ENCODE results near the gene ZNF219.

The ZNF219 gene

GRCh38 chr14:21053184-21054122 is 45.0 kb downstream of the ZNF219 start:
- Histone ChIP-seq H3K4me2 (ENCODE audit: low read length) (no peak overlapping the region), H4K12ac (ENCODE audit: low read depth, low read length) (no peak overlapping the region), H2BK12ac (ENCODE audit: low read length) (no peak overlapping the region), H3K14ac (ENCODE audit: low read length) (no peak overlapping the region), H3K36me3 (ENCODE audit: control insufficient read depth in 1 of 2, insufficient read depth in 2 of 2, low read length in 2 of 2) (no peaks in the 10 kb centered on the region), H3K79me1 (ENCODE audit: low read length) (no peaks in the 10 kb centered on the region), H3K4me1 (ENCODE audit: control insufficient read depth in 1 of 2, insufficient read depth in 2 of 2, low read length in 2 of 2) (no peaks in the 10 kb centered on the region), H4K8ac (ENCODE audit: low read depth, low read length) (no peak overlapping the region), H3K4me3 (ENCODE audit: low read depth, low read length) (no peak overlapping the region), H3K27ac (ENCODE audit: low read depth, low read length) (no peak overlapping the region), H3K23ac (ENCODE audit: low read length) (no peak overlapping the region), H3K9ac (ENCODE audit: low read length) (no peak overlapping the region), H4K91ac (ENCODE audit: low read depth, low read length) (no peak overlapping the region), H2AK5ac (ENCODE audit: low read length) (no peak overlapping the region), H3K4ac (ENCODE audit: low read depth, low read length) (no peak overlapping the region), H3K18ac (ENCODE audit: low read length) (no peak overlapping the region), H3K27me3 (ENCODE audit: insufficient read depth, low read length) (no peaks in the 10 kb centered on the region), H2BK5ac (ENCODE audit: low read depth, low read length, poor library complexity) (no peak overlapping the region), H2AFZ (ENCODE audit: insufficient read depth, low read length, poor library complexity) (no peak overlapping the region), H2BK120ac (ENCODE audit: insufficient read depth, low read length, poor library complexity) (no peak overlapping the region), H3K79me2 (ENCODE audit: control insufficient read depth, insufficient read depth, low read length, poor library complexity) (no peaks in the 10 kb centered on the region), H3K9me3 (ENCODE audit: insufficient read depth, low read depth, low read length) (no peaks in the 10 kb centered on the region)
- no peak for DNase-seq
- no CpG with 5 or more reads among the region's 20 CpGs for WGBS (ENCODE audit: extremely low coverage, insufficient coverage, insufficient read length)

DNA sequence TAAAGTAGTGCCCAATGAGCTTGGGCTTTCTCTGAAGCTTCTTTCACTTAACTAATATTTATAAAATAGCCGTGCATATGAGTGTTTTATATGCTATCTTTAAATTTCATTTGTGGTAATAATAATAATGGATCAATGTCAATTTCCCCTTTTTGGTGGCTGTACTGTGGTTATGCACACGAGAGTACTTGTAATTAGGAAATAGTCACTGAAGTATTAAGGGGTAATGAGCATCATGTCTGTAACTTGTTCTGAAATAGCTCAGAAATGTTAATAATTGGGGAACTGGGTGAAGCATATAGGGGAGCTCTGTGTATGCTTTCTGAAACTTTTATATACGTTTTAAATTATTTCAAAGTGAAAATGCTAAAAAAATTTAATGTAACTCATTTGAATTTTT is 47.9 kb downstream of the ZNF219 start:
- Histone ChIP-seq H3K4me3 (ENCODE audit: low read depth, low read length) (no peak overlapping the region), H2BK12ac (ENCODE audit: low read length) (no peak overlapping the region), H3K9ac (ENCODE audit: low read length) (no peak overlapping the region), H3K27me3 (ENCODE audit: insufficient read depth, low read length) (no peaks in the 10 kb centered on the region), H3K4ac (ENCODE audit: low read depth, low read length) (no peak overlapping the region), H3K79me2 (ENCODE audit: control insufficient read depth, insufficient read depth, low read length, poor library complexity) (no peaks in the 10 kb centered on the region), H3K18ac (ENCODE audit: low read length) (no peak overlapping the region), H4K91ac (ENCODE audit: low read depth, low read length) (no peak overlapping the region), H3K9me3 (ENCODE audit: insufficient read depth, low read depth, low read length) (no peaks in the 10 kb centered on the region), H3K14ac (ENCODE audit: low read length) (no peak overlapping the region), H3K4me1 (ENCODE audit: control insufficient read depth in 1 of 2, insufficient read depth in 2 of 2, low read length in 2 of 2) (no peaks in the 10 kb centered on the region), H2AFZ (ENCODE audit: insufficient read depth, low read length, poor library complexity) (no peak overlapping the region), H3K27ac (ENCODE audit: low read depth, low read length) (no peak overlapping the region), H2BK120ac (ENCODE audit: insufficient read depth, low read length, poor library complexity) (no peak overlapping the region), H3K36me3 (ENCODE audit: control insufficient read depth in 1 of 2, insufficient read depth in 2 of 2, low read length in 2 of 2) (no peaks in the 10 kb centered on the region), H3K23ac (ENCODE audit: low read length) (no peak overlapping the region), H4K8ac (ENCODE audit: low read depth, low read length) (no peak overlapping the region), H2AK5ac (ENCODE audit: low read length) (no peak overlapping the region), H4K12ac (ENCODE audit: low read depth, low read length) (no peak overlapping the region), H2BK5ac (ENCODE audit: low read depth, low read length, poor library complexity) (no peak overlapping the region), H3K79me1 (ENCODE audit: low read length) (no peaks in the 10 kb centered on the region), H3K4me2 (ENCODE audit: low read length) (no peak overlapping the region)
- no peak for DNase-seq
- no CpG with 5 or more reads among the region's 3 CpGs for WGBS (ENCODE audit: extremely low coverage, insufficient coverage, insufficient read length)

DNA sequence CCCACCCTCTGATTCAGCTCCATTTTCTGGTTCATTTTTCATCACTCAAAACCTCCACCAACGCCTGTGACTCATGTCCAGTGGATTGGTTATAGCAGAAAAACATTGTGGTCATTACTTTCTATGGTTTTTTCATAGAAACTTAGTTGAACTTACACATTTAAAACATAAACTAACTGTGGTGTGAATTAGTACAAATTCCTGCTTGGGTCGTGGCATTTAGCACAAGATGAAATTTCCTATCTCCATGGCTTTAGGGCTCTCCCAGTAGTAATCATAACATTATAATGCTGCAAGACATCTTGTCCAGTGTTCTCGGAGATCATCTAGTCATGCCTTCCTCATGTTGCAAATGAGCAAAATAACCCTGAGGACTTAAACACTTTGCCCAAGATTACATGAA is 49.2 kb downstream of the ZNF219 start:
- Histone ChIP-seq H3K9ac (ENCODE audit: low read length) (no peak overlapping the region), H3K9me3 (ENCODE audit: insufficient read depth, low read depth, low read length) (no peaks in the 10 kb centered on the region), H3K27me3 (ENCODE audit: insufficient read depth, low read length) (no peaks in the 10 kb centered on the region), H4K91ac (ENCODE audit: low read depth, low read length) (no peak overlapping the region), H2BK12ac (ENCODE audit: low read length) (no peak overlapping the region), H3K4me3 (ENCODE audit: low read depth, low read length) (no peak overlapping the region), H2AFZ (ENCODE audit: insufficient read depth, low read length, poor library complexity) (no peak overlapping the region), H3K23ac (ENCODE audit: low read length) (no peak overlapping the region), H3K79me2 (ENCODE audit: control insufficient read depth, insufficient read depth, low read length, poor library complexity) (no peaks in the 10 kb centered on the region), H3K4me1 (ENCODE audit: control insufficient read depth in 1 of 2, insufficient read depth in 2 of 2, low read length in 2 of 2) (peaks cover 2 to 6% of the 10 kb centered on the region in 2 experiments), H2BK120ac (ENCODE audit: insufficient read depth, low read length, poor library complexity) (no peak overlapping the region), H3K27ac (ENCODE audit: low read depth, low read length) (no peak overlapping the region), H4K8ac (ENCODE audit: low read depth, low read length) (no peak overlapping the region), H3K4me2 (ENCODE audit: low read length) (no peak overlapping the region), H3K14ac (ENCODE audit: low read length) (no peak overlapping the region), H3K18ac (ENCODE audit: low read length) (no peak overlapping the region), H4K12ac (ENCODE audit: low read depth, low read length) (no peak overlapping the region), H3K79me1 (ENCODE audit: low read length) (no peaks in the 10 kb centered on the region), H2AK5ac (ENCODE audit: low read length) (no peak overlapping the region), H3K36me3 (ENCODE audit: control insufficient read depth in 1 of 2, insufficient read depth in 2 of 2, low read length in 2 of 2) (no peaks in the 10 kb centered on the region), H2BK5ac (ENCODE audit: low read depth, low read length, poor library complexity) (no peak overlapping the region), H3K4ac (ENCODE audit: low read depth, low read length) (no peak overlapping the region)
- no peak for DNase-seq
- no CpG with 5 or more reads among the region's 3 CpGs for WGBS (ENCODE audit: extremely low coverage, insufficient coverage, insufficient read length)

DNA sequence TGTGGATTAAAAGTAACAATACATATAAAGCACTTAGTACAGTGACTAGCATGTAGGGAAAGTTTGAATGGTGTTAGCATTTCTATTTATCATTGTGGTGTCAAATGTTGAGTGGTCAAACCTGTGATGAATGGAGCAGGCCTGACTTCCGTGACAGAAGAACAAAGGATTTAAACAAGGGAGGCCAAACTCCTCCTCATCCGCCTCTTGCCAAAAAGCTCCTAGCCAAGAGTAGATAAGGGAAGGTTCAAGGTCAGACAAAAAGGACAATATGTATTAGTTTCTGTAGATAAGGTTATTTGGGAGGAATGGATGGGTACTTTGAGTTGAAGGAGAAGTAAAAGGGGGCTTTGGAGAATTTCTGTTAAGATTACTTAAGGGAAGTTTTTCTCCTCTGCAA is 49.8 kb downstream of the ZNF219 start:
- no peak overlapping the region for H3K4me2 ChIP-seq (ENCODE audit: low read length)
- H3K27ac ChIP-seq (ENCODE audit: low read depth, low read length), result no peak overlapping the region
- no CpG with 5 or more reads among the region's 2 CpGs for WGBS (ENCODE audit: extremely low coverage, insufficient coverage, insufficient read length)
- no peak overlapping the region for H3K4ac ChIP-seq (ENCODE audit: low read depth, low read length)
- H3K4me3 ChIP-seq (ENCODE audit: low read depth, low read length), result no peak overlapping the region
- no peak overlapping the region for H3K9ac ChIP-seq (ENCODE audit: low read length)
- no peak overlapping the region for H2AFZ ChIP-seq (ENCODE audit: insufficient read depth, low read length, poor library complexity)
- H3K9me3 ChIP-seq (ENCODE audit: insufficient read depth, low read depth, low read length), result no peaks in the 10 kb centered on the region
- H2BK120ac ChIP-seq (ENCODE audit: insufficient read depth, low read length, poor library complexity), result no peak overlapping the region
- H3K27me3 ChIP-seq (ENCODE audit: insufficient read depth, low read length), result no peaks in the 10 kb centered on the region
- H4K12ac ChIP-seq (ENCODE audit: low read depth, low read length), result no peak overlapping the region
- no peaks in the 10 kb centered on the region for H3K36me3 ChIP-seq (ENCODE audit: control insufficient read depth in 1 of 2, insufficient read depth in 2 of 2, low read length in 2 of 2)
- H4K91ac ChIP-seq (ENCODE audit: low read depth, low read length), result no peak overlapping the region
- no peak overlapping the region for H3K14ac ChIP-seq (ENCODE audit: low read length)
- no peaks in the 10 kb centered on the region for H3K79me1 ChIP-seq (ENCODE audit: low read length)
- no peak for DNase-seq
- H2BK5ac ChIP-seq (ENCODE audit: low read depth, low read length, poor library complexity), result no peak overlapping the region
- H3K79me2 ChIP-seq (ENCODE audit: control insufficient read depth, insufficient read depth, low read length, poor library complexity), result no peaks in the 10 kb centered on the region
- no peak overlapping the region for H2BK12ac ChIP-seq (ENCODE audit: low read length)
- peaks cover 6 to 10% of the 10 kb centered on the region in 2 experiments for H3K4me1 ChIP-seq (ENCODE audit: control insufficient read depth in 1 of 2, insufficient read depth in 2 of 2, low read length in 2 of 2)
- no peak overlapping the region for H4K8ac ChIP-seq (ENCODE audit: low read depth, low read length)
- H3K18ac ChIP-seq (ENCODE audit: low read length), result no peak overlapping the region
- no peak overlapping the region for H3K23ac ChIP-seq (ENCODE audit: low read length)
- H2AK5ac ChIP-seq (ENCODE audit: low read length), result no peak overlapping the region

Measured in trophoblast cell (in vitro differentiated cells and primary cell).